Epithelial cell of proximal tubule (primary cell): ENCODE measurements around the gene CNP. TPM values are rescaled to one million over a fixed set of nuclear protein-coding genes. Genes with fewer than 3 reads are reported as not detected.

Experiments
- DNase-seq: peaks from one replicate; pipeline ENCODE4 v3.0.0-alpha.2; 2011; ENCODE audit warnings: low read depth
- H3K4me3 ChIP-seq: 2 replicates; pipeline ENCODE4 v1.5.1; 2011; ENCODE audit warnings: low read depth, mild to moderate bottlenecking, low read length
- CTCF ChIP-seq: conservative IDR thresholded peaks from 2 replicates; pipeline ENCODE4 v1.5.1; 2012; ENCODE audit warnings: low read depth, mild to moderate bottlenecking, low read length
- total RNA-seq: library from RNA; depleted of rRNA; stranded (reverse); fragments of >200 nt; gene quantifications from 2 replicates; pipeline ENCODE4 v1.2.3, GENCODE V29; 2015

The CNP gene
- total RNA-seq, 1 donor from 2014 or later = 69.8 TPM

GRCh38 chr17:42026857-42027589, 60.4 kb downstream of the CNP start:
- no peak for TF ChIP-seq CTCF
- DNase-seq = no peak

More at GRCh38 chr17:42026857-42027589, 60.4 kb downstream of the CNP start:
- H3K4me3 ChIP-seq = no peak overlapping the region

Other genes starting within 250 kb of the CNP start
- 0.06 and 0.14 TPM in 2 replicates for gene HAP1, start 232.2 kb upstream of the CNP start, total RNA-seq
- gene JUP, start 180.1 kb upstream of the CNP start, total RNA-seq = 314 and 425 TPM in 2 replicates
- 47.8 and 55.5 TPM in 2 replicates for gene P3H4, start 154.8 kb upstream of the CNP start, total RNA-seq
- 106 and 143 TPM in 2 replicates for gene FKBP10, start 153.8 kb upstream of the CNP start, total RNA-seq
- 67.6 and 70.8 TPM in 2 replicates for gene NT5C3B, start 130.6 kb upstream of the CNP start, total RNA-seq
- not detected in 2 replicates for gene KLHL10, start 129.0 kb upstream of the CNP start, total RNA-seq
- 12.3 and 13.8 TPM in 2 replicates for gene KLHL11, start 101.4 kb upstream of the CNP start, total RNA-seq
- gene ACLY, start 47.8 kb upstream of the CNP start, total RNA-seq = 193 and 311 TPM in 2 replicates
- 0.23 and 0.29 TPM in 2 replicates for gene ODAD4, start 36.2 kb upstream of the CNP start, total RNA-seq
- gene DNAJC7, start 50.6 kb downstream of the CNP start, total RNA-seq = 57.6 and 66.8 TPM in 2 replicates
- gene NKIRAS2, start 53.3 kb downstream of the CNP start, total RNA-seq = 37.7 and 53.3 TPM in 2 replicates
- 0.07 and 0.98 TPM in 2 replicates for gene C17orf113, start 83.8 kb downstream of the CNP start, total RNA-seq
- gene ZNF385C, start 131.7 kb downstream of the CNP start, total RNA-seq = 0.07 TPM in 1 of 2 replicates, not detected in the other
- gene DHX58, start 145.9 kb downstream of the CNP start, total RNA-seq = 2.7 and 4.6 TPM in 2 replicates
- gene KAT2A, start 154.6 kb downstream of the CNP start, total RNA-seq = 13.1 and 18.6 TPM in 2 replicates
- not detected in 2 replicates for gene HSPB9, start 156.0 kb downstream of the CNP start, total RNA-seq
- gene RAB5C, start 188.2 kb downstream of the CNP start, total RNA-seq = 89.4 and 150 TPM in 2 replicates
- not detected in 2 replicates for gene KCNH4, start 214.3 kb downstream of the CNP start, total RNA-seq
- gene HCRT, start 218.7 kb downstream of the CNP start, total RNA-seq = not detected in 2 replicates
- 15.7 and 17.4 TPM in 2 replicates for gene GHDC, start 227.7 kb downstream of the CNP start, total RNA-seq